ENCODE measurements around the gene CCNI2.

The CCNI2 gene

DNA sequence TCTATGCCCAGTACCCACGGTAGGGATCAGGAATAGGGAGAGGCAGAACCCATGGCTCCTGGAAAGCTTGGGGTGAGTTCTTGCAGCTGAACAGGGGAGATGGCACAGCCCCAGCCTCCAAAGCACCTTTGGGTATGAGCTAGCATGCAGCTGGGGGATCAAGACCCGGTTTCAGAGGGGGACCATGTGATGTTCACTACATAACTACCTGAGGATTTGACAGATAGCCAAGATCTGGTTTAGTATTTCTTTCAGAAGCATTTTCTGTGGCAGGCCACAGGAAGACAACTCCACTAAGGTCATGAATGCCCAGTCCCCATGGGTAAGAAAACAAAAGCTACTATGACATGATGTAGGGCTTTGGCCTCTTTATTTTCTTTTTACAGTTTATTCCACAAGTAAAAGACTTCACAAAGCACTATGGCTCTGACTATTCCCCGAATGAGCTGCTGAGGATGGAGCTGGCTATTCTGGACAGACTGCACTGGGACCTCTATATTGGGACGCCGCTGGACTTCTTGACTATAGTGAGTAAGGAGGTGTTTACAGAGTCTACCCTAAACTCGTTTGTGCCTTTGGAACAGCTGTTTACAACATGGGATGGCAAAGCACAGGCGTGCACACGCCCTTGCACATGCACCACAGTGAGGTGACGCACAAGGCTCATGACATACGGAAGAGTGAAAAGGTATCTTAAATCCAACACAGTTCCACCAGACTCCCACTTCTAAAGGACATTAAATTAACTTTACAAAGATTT is 3.4 kb downstream of the CCNI2 start:
- no peak for DNase-seq

DNA sequence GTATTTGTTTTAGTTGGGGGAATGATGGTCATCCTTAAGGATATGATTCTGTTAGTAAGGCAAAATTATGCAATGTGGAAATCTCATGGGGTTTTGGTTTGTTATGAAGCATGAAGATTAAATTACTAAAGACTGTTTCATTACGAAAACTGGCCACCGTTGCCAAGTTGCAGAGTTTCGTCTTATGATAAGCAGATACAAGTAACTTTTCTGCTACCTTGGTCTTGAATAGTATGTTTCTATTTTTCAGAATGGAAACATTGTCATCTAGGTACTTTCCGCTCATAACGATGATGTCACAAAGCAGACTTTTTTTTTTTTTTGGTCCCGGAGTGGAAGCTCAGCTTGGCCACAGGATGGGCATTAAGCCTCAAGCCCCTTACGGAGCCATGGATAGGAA is 4.2 kb downstream of the CCNI2 start:
- DNase-seq = no peak

DNA sequence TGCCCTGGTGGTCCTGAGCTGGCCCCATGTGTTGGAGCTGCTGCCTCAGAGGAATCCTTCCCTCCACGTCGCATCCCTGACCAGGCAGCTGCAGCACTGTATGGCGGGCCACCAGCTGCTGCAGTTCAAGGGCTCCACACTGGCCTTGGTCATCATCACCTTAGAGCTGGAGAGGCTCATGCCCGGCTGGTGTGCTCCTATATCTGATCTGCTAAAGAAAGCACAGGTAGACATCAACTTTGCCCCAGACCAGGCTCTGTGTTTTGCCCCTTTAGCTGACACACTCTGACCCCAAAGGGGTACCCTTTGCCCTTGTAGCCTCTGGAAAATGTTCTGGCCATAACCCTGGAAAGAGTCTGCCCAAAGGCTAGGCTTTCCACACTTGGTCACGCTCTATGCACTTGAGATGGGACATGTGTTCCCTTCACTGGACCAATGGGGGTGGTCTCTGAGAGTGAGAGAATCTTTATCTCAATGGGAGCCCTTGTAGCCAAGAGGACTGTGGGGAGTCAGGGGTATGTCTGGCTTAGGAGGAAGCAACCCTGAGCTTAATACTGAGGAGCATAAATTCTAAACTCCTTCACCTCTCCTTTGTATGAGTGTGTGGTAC is 4.8 kb downstream of the CCNI2 start:
- no peak for DNase-seq

DNA sequence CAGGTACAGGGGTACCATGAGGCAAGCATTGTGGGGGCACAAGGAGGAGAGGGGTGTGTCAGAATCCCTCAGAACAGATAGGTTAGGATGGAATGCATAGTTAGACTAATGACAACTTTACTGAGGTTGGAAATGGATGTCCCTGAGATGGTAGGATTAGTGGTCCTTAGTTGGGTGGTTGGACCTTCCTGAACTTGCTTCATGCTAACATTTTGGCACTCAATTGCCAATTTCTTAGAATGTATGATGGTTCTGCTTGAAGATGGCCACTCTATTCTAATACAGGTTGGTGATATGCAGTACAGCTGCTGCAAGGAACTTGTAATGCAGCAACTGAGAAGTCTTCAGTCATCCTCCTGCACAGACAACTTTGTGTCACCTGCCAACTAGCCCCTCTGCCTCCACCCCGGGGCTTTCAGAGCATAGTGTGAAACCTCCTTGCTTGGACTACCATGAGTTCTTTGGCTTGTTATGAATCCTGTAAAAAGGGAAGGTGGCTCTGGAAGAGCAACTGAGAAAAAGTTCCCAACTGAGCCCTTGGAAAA is 5.4 kb downstream of the CCNI2 start:
- no peak for DNase-seq

DNA sequence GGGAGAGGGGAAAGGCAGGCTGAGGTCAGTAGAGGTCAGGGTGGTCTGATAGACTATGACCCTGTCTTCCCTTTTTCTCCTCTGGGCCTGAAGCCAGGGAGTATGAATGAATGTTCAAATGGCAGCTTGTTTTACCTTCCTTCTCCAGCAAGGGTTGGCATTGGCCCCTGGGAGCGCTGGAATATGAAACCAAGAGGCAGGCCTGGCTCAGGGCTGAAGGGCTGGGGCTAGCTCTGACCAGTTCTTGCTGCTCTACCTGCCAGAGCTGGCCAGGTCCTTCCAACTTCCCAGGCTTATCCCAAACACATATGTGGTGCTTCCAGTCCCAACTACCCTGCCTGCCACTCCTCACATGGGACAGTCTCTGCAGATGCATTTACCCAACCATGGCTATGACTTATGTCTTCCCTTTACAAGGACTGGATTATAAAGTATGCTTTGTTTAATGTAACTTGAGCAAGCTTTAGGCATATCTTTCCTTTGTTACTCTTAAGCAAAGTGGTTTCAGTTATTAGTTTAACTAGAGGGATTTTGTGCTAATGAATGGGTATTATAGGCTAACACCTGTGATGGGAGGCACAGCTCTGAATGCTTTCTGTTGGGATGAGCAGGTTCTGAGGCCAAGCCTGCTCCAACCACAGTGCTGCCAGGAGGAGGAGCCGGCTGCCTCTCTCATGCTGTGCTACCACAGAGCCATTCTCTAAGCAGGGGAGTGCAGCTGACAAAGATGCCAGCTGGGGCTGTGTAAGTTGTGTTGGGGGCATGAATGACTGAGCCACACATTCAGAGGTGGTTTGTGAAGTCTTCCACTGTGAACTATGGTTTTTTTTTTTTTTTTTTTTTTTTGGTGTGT is 6.1 kb downstream of the CCNI2 start:
- DNase-seq = no peak

DNA sequence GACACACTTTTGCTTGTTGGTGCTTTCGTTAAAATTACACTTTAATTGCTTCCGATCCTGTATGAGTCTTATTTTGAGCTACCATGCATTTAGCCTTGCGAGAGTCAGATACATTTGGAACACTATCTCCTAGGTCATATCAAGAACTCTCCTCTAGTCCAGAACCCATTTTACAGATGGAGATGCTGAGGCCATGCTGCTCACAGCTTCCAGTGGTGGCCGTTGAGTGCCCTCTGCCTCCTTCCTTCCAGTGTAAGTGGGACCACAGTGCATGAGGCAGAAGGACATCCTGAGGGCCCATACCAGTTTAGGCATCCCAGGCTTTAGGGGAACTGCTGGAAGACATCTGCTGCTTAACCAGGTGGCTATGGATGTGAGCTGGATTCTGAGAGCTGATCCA is 6.9 kb downstream of the CCNI2 start:
- DNase-seq = no peak

DNA sequence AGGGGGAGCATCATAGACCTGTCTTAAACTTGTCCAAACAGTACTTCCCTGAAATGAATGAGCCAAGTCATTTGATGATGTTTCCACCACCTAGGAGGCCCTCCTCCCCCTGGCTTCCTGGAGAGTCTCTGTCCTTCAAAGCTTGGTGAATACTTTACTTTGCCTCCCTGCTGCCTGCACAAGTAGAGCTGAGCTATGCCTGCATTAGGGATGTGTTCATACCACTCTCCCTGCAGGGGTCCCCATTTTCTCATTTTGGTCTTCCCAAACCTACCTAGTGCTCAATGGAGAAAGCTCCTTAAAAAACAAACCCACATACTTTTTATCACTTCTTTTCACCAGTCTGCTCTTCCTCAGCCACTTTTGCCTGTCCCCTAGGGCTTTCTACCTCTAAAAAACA is 7.7 kb downstream of the CCNI2 start:
- DNase-seq = no peak

DNA sequence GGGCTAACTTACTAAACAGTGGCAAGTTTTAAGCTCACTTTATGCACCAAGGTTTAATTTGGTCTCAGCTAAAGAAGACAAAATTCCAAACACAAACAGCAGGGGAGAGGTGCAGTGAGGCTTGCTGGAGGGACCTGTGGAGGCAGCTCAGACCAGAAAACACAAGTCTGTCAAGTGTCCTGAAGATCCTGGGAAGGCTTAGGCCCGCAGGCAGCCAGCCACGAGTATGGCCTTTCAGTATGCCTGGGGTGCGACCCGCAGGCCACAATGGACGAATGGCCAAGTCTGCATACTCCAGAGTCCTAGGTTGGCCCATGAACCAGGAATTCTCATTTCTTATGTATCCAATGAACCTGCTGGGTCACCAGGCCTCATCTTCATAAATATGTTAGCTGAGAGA is 9.3 kb downstream of the CCNI2 start:
- DNase-seq = no peak

DNA sequence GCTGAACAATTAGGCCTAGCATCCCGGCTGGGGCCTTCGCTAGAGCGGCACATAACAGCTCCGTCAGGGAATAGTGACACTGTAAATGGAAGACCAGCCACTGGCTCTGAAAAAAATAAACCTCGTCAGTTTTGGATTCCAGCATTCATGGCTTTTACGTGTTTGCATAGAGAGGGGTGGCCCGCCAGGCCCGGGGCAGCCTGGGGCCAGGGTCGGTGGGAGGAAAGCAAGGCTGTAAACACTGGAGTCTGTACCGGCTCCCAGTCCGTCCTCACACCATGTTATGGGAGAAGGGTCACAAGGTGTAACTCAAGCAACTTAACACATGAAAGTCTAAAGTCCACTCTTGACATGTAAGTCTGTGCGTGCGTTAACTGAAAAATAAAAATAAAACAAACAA is 11.2 kb downstream of the CCNI2 start:
- DNase-seq = no peak

DNA sequence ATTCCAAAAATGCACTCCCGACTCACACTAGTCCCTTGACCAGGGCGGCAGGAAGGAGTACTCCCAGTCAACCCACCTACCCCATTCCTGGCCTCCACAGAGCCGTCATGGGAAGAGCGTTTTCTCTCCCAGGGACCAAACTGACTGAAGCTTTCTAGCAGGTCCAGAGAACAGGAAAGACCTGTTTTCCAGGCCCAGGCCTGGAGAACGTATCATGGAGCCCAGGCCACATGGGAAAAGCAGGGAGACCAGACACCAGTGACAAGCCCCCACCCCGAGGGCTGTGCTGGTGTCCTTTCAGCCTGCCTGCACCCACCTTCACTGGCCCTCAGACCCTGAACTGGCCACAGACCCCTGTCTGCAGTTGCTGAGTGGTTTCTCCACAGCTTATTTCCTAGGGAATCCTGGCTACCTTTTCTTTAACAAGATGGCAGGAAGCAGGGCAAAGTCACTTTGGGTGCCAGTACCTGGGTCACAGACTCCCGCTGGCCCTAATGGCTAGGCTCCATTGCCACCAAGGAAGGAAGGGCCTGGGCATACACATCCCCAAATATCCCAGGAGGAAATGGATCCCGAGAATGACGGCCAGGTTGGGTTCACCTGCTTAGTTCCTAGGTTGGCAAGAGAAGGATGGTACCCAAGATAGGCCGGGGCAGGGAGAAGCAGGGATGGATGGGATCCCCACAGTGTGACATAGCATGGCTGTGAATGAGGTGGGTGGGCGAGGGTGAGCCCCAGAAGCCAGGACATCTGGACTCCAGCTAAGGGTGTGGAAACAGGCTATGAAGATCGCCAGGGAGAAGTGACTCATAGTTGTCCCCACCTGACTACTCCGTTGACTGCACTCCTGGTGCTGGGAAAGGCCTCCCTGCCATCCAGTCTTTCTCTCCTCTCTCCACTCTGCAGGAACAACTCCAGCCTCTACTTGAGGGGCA is 12.2 kb downstream of the CCNI2 start:
- no peak for DNase-seq

DNA sequence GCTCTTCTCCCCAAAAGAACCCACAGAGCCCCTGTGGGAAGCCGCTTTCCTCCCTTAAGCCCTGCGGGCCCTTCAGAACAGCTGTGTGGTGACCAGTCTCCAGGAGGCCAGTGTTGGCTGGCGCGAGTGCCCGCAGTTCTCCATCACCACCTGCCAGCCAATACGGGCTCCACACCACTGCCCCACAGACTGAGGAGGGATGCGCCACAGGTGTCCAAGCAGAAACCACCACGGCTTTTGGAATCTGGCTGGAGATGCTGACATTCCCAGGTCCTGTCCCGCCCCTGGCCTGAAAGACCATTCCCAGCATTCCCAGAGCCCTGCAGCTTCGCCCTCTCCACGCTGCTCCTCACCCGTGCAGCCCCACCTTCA is 12.8 kb downstream of the CCNI2 start:
- no peak for DNase-seq

DNA sequence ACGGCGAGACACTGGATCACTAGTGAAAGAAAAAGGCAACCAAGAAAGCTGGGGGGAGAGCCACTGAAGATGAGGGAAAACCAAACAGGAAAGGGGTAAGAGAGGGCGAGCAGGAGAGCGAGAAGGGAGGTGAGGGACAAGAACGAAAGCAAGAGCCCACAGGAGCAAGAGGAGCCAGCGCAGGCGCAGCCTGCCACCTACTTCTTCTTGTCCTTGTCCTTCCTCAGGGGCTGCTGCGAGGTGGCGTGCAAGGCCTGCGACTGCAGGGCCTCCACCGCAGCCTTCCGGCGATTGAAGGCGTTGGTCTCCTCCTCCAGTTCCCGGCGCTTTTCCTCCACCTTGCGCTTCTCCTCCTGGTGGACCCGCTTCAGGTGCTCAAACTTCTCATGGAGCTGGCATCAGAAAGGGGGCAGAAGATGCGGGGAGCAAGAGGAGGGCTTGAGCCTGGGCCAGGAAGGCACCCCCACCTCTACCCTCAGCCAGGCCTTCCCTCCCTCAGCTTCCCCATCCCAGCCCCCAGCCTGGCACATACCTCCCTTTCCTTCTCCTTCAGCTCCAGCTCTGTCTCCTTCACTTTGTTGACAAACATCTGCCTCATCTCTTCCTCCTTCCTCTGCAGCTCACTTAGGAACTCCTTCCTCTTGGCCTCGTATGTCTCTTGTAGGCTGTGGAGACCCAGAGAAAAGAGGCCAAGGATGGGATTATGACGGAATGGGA is 13.5 kb downstream of the CCNI2 start:
- DNase-seq = no peak

DNA sequence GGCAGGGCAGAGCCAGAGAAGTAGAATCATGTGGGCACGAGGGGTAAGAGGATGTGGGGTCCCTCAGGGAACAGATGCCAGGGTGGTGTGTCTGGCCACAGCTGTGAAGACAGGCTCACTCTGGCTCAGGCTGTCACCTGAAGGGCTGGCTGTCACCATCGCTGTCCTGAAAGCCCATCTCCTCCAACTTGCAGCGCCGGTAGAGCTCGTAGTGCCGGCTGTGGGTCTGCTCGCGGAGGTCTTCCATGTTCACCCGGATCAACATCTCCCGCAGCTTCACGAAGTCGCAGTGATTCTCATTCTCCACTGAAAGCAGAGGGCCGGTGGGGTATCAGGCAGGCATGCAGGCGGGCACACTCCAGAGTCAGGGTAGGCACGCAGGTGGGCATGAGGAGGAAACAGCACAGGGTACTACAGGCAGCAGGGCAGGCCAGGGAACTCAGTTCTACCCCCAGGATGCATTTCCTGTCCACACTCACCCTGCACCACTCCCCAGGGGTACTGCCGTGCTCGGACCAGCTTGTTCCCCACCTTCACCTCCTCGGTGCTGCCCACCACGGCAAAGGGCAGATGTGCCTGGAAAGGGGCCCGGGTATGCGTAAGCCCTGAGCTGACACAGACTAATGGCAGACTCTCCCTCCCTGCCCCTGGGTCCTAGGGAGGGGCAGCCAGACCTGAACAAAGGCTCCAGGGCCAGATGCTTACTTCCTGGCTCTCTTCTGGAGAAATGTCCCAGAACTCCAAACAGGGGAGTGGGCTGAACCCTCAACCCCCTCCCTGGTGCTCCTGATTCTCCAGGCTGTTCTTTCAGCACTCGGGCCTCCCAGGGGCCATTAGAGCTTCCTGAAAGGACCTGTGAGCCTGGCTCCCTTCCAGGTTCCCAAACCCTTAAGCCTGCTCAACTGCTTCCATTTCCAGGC is 14.4 kb downstream of the CCNI2 start:
- DNase-seq = no peak

DNA sequence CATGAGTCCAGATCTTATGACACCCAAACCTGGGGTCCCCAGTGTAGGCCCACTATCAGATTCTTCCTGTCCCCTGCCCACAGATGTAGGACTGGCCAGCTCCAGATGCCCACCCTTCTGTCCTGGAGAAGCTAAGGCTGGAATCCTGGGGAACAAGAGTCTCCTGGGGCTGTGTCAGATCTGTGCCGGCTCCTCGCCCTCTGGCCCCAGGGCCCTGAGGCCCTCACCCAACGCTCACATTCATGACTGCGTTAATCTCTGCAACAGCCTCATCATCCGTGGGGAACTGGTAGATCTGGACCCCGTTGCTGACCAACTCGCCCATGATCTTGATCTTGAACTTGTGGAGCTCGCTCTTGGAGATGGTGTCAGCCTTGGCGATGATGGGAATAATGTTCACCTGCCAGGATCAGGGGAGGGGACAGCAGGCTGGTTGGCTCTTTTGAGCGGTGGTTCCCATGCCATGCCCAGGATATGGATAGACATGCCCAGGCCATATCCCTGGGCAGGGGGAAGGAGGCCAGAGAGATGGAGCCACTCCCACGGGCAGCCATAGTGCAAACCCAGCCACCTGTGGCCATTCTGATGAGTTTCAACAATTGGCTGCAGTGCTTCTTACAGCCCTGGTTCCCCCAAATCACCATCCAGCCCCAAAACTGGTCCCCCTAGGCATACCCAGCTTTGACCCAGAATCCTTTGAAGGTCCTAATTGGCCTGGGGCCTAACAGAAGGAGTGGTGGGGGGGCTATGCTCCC is 15.2 kb downstream of the CCNI2 start:
- DNase-seq = no peak

DNA sequence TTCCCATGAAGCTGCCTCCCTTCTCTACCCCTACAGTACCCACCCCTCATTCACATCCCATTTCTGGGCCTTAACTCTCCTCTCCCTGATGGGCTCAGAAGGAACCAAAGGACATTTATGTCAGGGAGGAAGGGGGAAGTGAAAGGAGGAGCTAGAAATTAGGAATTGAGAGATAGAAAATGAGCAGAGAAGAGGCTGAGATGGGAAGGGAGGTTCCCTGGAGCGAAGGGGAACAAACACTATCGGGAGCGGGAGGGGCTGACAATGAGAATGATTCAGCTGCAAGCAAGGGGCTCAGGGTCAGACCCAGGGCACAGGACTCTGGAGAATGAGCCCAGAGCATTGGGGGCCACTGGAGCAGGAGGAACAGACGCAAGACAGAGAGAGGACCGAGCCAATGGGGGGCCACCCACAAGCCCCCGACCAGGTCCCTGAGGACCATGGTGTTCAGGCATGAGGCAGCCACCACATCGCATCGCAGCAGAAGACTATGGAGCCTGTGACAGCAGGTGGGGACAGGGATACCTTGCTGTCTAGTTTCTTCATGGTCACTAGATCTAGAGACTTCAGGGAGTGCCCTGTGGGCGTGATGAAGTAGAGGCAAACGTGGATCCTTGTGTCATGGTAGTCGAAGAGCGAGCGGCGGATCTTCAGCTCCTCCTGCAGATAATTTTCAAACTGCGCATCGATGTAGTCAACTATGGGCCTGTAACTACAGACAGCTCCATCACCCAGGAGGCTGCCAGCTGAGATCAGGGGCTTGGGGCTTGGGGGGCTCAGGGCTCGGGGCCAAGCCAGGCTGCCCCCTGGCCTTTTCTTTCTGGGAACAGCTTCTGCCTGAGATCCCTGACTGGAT is 16.2 kb downstream of the CCNI2 start:
- DNase-seq = no peak

DNA sequence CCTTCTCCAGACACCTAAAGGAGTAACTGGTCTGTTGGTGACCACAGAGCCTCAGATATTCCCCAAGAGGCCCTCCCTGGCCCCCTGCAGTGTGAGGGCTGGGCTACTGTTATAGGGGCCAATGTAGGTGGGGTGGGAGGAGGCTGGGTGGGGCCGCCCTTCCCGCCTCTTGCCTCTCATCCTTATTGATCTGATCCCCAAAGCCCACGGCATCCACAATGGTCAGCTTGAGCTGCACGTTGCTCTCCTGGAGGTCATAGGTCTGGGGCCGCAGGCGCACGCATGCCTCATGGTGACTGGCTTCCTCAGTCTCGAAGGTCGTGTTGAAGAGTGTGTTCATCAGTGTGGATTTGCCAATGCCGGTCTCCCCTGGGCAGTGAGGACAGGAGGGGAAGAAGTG is 16.8 kb downstream of the CCNI2 start:
- DNase-seq = no peak

DNA sequence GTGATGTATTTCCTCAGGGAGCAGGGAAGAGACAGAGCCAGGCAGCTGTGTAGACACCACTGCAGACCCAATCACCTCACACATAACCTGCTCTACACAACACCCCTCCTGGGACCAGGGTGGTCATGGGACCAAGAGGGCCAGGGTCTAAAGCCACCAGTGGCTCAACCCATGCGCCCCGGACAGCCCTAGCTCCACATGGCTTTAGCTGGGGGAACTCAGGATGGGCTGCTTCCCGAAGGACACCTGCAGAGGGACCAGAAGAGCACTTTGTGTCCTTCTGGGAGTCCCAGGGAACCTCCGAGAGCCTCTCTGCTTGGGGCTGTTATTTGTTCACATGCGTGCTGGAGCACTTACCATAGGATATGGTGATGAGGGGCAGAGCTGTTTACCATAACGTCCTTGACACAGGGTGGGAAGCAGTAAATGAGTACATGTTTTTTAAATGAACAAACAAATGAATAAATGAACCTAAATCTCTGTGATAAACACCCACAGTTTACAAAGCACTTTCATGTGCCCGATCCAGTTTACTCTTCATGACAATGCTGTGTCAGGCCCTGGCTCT is 17.5 kb downstream of the CCNI2 start:
- no peak for DNase-seq

DNA sequence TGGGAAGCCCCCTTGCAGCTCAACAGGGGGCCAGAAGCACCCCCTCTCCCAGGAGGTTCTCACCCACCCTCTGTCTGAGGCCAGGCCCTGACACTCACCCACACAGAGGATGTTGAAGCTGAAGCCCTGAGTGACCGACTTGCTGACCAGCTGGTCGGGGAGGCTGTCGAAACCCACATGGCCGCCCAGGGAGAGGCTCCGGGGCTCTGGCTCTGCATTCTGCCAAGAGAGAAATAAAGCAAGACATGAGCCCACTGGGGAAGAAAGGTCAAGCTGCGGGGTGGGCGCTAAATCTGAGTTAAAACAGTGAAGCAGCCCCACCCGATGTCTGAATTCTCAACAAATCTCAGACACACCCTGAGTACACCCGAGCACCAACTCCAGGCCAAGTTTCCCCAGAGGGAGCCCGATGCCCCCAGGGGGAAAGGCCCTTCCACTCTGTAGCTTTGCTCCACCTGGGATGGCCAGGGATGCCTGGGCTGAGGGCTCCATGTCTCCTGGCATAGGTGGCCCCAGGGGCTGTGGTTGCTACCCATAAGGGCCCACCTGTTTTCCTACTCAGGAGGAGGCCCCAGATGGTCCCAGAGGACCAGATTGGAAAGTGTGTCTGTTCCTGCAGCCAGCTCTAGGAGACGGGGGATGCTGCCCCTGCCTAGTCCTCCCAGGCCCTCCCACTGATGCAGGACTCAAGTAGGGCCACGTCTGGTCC is 18.2 kb downstream of the CCNI2 start:
- DNase-seq = no peak

All from SHP77 treated with DMSO at 0.1 percent for 48 hours (cell line).